ENCODE data around the gene BLOC1S1.

Gene BLOC1S1

DNA sequence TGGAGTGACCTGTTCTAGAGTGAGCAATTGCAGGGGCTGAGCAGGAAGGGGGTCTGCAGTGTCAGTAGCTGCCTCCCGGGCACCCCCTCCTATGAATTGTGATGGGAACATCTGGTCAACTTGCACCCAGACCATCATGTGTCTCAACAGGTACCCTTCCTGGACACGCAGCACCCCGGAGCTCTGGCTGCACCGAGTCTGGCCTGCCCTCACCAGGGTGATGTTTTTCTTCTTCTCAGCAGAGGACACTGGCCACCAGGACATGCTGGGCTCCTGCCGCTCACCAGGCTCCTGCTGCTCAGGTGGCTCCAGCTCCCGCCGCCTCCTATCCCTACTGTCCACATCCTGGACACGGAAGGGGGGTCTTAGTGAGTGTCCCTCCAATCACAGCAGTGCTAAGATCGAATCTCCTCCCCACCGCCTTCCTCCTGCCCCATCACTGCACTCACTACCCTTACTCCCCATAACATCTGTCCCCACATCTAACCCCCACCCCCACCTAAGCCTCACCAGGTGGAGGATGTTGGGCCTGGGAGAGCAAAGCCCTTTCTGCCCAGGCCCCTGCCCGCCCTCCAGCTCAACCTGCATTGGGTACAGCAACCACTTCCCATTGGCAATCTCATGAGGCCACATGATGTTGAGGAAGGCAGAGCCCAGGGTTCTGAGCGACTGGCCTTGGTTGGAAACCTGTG, 23.1 kb upstream of the BLOC1S1 start:
- Histone ChIP-seq H3K36me3 (ENCODE audit: control insufficient read depth in 1 of 2, insufficient read depth in 2 of 2, low read length in 2 of 2) (no peaks in the 10 kb centered on the region), H4K12ac (ENCODE audit: low read depth, low read length) (no peak overlapping the region), H3K27me3 (ENCODE audit: insufficient read depth, low read length) (no peaks in the 10 kb centered on the region), H2BK5ac (ENCODE audit: low read depth, low read length, poor library complexity) (no peak overlapping the region), H3K9ac (ENCODE audit: low read length) (no peak overlapping the region), H3K4ac (ENCODE audit: low read depth, low read length) (no peak overlapping the region), H3K18ac (ENCODE audit: low read length) (no peak overlapping the region), H2AK5ac (ENCODE audit: low read length) (no peak overlapping the region), H3K23ac (ENCODE audit: low read length) (no peak overlapping the region), H3K79me2 (ENCODE audit: control insufficient read depth, insufficient read depth, low read length, poor library complexity) (no peaks in the 10 kb centered on the region), H2BK120ac (ENCODE audit: insufficient read depth, low read length, poor library complexity) (no peak overlapping the region), H3K4me3 (ENCODE audit: low read depth, low read length) (no peak overlapping the region), H4K91ac (ENCODE audit: low read depth, low read length) (no peak overlapping the region), H2BK12ac (ENCODE audit: low read length) (no peak overlapping the region), H4K8ac (ENCODE audit: low read depth, low read length) (no peak overlapping the region), H3K27ac (ENCODE audit: low read depth, low read length) (no peak overlapping the region), H3K79me1 (ENCODE audit: low read length) (no peaks in the 10 kb centered on the region), H2AFZ (ENCODE audit: insufficient read depth, low read length, poor library complexity) (no peak overlapping the region), H3K14ac (ENCODE audit: low read length) (no peak overlapping the region), H3K4me1 (ENCODE audit: control insufficient read depth in 1 of 2, insufficient read depth in 2 of 2, low read length in 2 of 2) (no peaks in the 10 kb centered on the region), H3K4me2 (ENCODE audit: low read length) (no peak overlapping the region), H3K9me3 (ENCODE audit: insufficient read depth, low read depth, low read length) (peaks cover 8% of the 10 kb centered on the region)
- no CpG with 5 or more reads among the region's 12 CpGs for WGBS (ENCODE audit: extremely low coverage, insufficient coverage, insufficient read length)
- no peak for DNase-seq

DNA sequence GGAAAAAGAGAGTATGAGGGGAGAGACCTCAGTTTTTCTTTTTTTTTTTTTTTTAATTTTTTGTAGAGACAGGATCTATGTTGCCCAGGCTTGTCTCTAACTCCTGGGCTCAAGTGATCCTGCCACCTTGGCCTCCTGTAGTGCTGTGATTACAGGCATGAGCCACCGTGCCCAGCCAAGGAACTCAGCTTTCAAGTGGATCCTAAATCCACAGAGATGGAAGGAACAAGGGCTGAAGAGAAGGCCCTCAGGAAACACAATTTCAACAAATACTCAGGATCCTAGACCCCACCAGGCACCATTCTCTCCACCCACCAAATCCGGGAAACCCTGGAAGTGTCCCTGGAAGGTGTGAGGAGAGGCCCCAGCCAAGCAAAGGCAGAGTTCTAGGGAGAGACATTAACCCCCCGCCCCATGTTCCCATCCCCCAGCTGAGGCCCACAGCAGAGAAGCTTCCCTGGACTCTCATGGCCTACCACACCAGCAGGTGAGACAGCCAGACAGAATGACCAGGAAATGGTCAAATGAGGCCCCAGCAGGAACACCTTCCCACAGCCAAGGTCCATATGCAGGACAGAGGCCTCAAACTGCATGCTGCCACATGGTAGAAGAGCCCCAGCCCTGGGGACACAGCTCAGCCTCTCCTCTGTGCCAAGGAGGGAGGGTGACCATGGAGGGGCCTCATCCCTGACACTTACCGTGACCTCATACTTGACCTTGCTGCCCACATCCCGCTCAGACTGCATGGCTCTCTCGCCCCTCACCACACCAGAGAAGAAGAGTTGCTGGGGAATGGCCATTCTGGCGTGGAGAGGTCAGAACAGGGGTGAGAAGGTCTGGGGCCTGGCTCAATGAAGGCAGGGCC, 22.3 kb upstream of the BLOC1S1 start:
- Histone ChIP-seq H3K18ac (ENCODE audit: low read length) (no peak overlapping the region), H3K9ac (ENCODE audit: low read length) (no peak overlapping the region), H3K14ac (ENCODE audit: low read length) (no peak overlapping the region), H4K12ac (ENCODE audit: low read depth, low read length) (no peak overlapping the region), H3K27ac (ENCODE audit: low read depth, low read length) (no peak overlapping the region), H2AK5ac (ENCODE audit: low read length) (no peak overlapping the region), H3K4me2 (ENCODE audit: low read length) (no peak overlapping the region), H3K23ac (ENCODE audit: low read length) (no peak overlapping the region), H3K36me3 (ENCODE audit: control insufficient read depth in 1 of 2, insufficient read depth in 2 of 2, low read length in 2 of 2) (no peaks in the 10 kb centered on the region), H4K91ac (ENCODE audit: low read depth, low read length) (no peak overlapping the region), H2AFZ (ENCODE audit: insufficient read depth, low read length, poor library complexity) (no peak overlapping the region), H3K79me1 (ENCODE audit: low read length) (no peaks in the 10 kb centered on the region), H2BK5ac (ENCODE audit: low read depth, low read length, poor library complexity) (no peak overlapping the region), H2BK12ac (ENCODE audit: low read length) (no peak overlapping the region), H3K4ac (ENCODE audit: low read depth, low read length) (no peak overlapping the region), H4K8ac (ENCODE audit: low read depth, low read length) (no peak overlapping the region), H3K4me1 (ENCODE audit: control insufficient read depth in 1 of 2, insufficient read depth in 2 of 2, low read length in 2 of 2) (no peaks in the 10 kb centered on the region), H3K4me3 (ENCODE audit: low read depth, low read length) (no peak overlapping the region), H2BK120ac (ENCODE audit: insufficient read depth, low read length, poor library complexity) (no peak overlapping the region), H3K9me3 (ENCODE audit: insufficient read depth, low read depth, low read length) (peaks cover 8% of the 10 kb centered on the region), H3K79me2 (ENCODE audit: control insufficient read depth, insufficient read depth, low read length, poor library complexity) (no peaks in the 10 kb centered on the region), H3K27me3 (ENCODE audit: insufficient read depth, low read length) (no peaks in the 10 kb centered on the region)
- DNase-seq: no peak
- WGBS (ENCODE audit: extremely low coverage, insufficient coverage, insufficient read length): no CpG with 5 or more reads among the region's 7 CpGs

DNA sequence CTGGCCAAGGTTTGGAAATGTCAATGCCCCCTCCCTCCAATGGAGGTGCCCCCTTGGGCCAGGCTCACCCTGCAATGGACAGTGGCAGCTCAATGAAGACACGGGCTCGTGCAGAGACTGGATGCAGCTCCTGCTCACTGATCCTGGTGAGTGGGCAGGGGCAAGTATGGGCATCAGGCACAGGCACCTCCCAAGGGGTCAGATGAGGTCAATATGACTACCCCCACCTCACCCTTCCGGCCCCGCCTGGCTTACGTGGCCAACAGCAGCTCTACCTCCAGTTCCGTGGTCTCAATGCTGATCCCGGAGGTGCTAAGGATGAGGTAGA, 21.7 kb upstream of the BLOC1S1 start:
- Histone ChIP-seq H3K79me2 (ENCODE audit: control insufficient read depth, insufficient read depth, low read length, poor library complexity) (no peaks in the 10 kb centered on the region), H2AK5ac (ENCODE audit: low read length) (no peak overlapping the region), H3K36me3 (ENCODE audit: control insufficient read depth in 1 of 2, insufficient read depth in 2 of 2, low read length in 2 of 2) (no peaks in the 10 kb centered on the region), H3K4me1 (ENCODE audit: control insufficient read depth in 1 of 2, insufficient read depth in 2 of 2, low read length in 2 of 2) (no peaks in the 10 kb centered on the region), H2BK5ac (ENCODE audit: low read depth, low read length, poor library complexity) (no peak overlapping the region), H2BK12ac (ENCODE audit: low read length) (no peak overlapping the region), H4K8ac (ENCODE audit: low read depth, low read length) (no peak overlapping the region), H3K4ac (ENCODE audit: low read depth, low read length) (no peak overlapping the region), H3K4me2 (ENCODE audit: low read length) (no peak overlapping the region), H3K79me1 (ENCODE audit: low read length) (no peaks in the 10 kb centered on the region), H4K12ac (ENCODE audit: low read depth, low read length) (no peak overlapping the region), H4K91ac (ENCODE audit: low read depth, low read length) (no peak overlapping the region), H2AFZ (ENCODE audit: insufficient read depth, low read length, poor library complexity) (no peak overlapping the region), H2BK120ac (ENCODE audit: insufficient read depth, low read length, poor library complexity) (no peak overlapping the region), H3K9me3 (ENCODE audit: insufficient read depth, low read depth, low read length) (peaks cover 8% of the 10 kb centered on the region), H3K9ac (ENCODE audit: low read length) (no peak overlapping the region), H3K23ac (ENCODE audit: low read length) (no peak overlapping the region), H3K27me3 (ENCODE audit: insufficient read depth, low read length) (no peaks in the 10 kb centered on the region), H3K14ac (ENCODE audit: low read length) (no peak overlapping the region), H3K18ac (ENCODE audit: low read length) (no peak overlapping the region), H3K27ac (ENCODE audit: low read depth, low read length) (no peak overlapping the region), H3K4me3 (ENCODE audit: low read depth, low read length) (no peak overlapping the region)
- no CpG with 5 or more reads among the region's 7 CpGs for WGBS (ENCODE audit: extremely low coverage, insufficient coverage, insufficient read length)
- DNase-seq: no peak

GRCh38 chr12:55694651-55695050, 21.2 kb upstream of the BLOC1S1 start:
- Histone ChIP-seq H4K91ac (ENCODE audit: low read depth, low read length) (no peak overlapping the region), H2BK5ac (ENCODE audit: low read depth, low read length, poor library complexity) (no peak overlapping the region), H3K18ac (ENCODE audit: low read length) (no peak overlapping the region), H3K9ac (ENCODE audit: low read length) (no peak overlapping the region), H3K4me2 (ENCODE audit: low read length) (no peak overlapping the region), H2AFZ (ENCODE audit: insufficient read depth, low read length, poor library complexity) (no peak overlapping the region), H4K8ac (ENCODE audit: low read depth, low read length) (no peak overlapping the region), H3K27ac (ENCODE audit: low read depth, low read length) (no peak overlapping the region), H3K4ac (ENCODE audit: low read depth, low read length) (no peak overlapping the region), H3K79me2 (ENCODE audit: control insufficient read depth, insufficient read depth, low read length, poor library complexity) (no peaks in the 10 kb centered on the region), H3K27me3 (ENCODE audit: insufficient read depth, low read length) (no peaks in the 10 kb centered on the region), H3K79me1 (ENCODE audit: low read length) (no peaks in the 10 kb centered on the region), H3K36me3 (ENCODE audit: control insufficient read depth in 1 of 2, insufficient read depth in 2 of 2, low read length in 2 of 2) (no peaks in the 10 kb centered on the region), H3K9me3 (ENCODE audit: insufficient read depth, low read depth, low read length) (peaks cover 8% of the 10 kb centered on the region), H3K4me1 (ENCODE audit: control insufficient read depth in 1 of 2, insufficient read depth in 2 of 2, low read length in 2 of 2) (no peaks in the 10 kb centered on the region), H2AK5ac (ENCODE audit: low read length) (no peak overlapping the region), H2BK12ac (ENCODE audit: low read length) (no peak overlapping the region), H4K12ac (ENCODE audit: low read depth, low read length) (no peak overlapping the region), H3K4me3 (ENCODE audit: low read depth, low read length) (no peak overlapping the region), H3K23ac (ENCODE audit: low read length) (no peak overlapping the region), H3K14ac (ENCODE audit: low read length) (no peak overlapping the region), H2BK120ac (ENCODE audit: insufficient read depth, low read length, poor library complexity) (no peak overlapping the region)
- WGBS (ENCODE audit: extremely low coverage, insufficient coverage, insufficient read length): no CpG with 5 or more reads among the region's 4 CpGs
- no peak for DNase-seq

All from trophoblast cell (in vitro differentiated cells and primary cell).